GM19467 (cell line): ENCODE measurements around the gene SHQ1.
A peak's percentile ranks its signal among the peaks of the same experiment; 100 is the strongest.

ENCODE experiments used
- ATAC-seq: cut with Tn5 transposase; IDR thresholded peaks from one replicate; pipeline ENCODE4 v1.9.1; 2021; ENCODE audit warnings: mild to moderate bottlenecking, moderate library complexity; ENCODE audit not compliant: unreplicated experiment

The SHQ1 gene

GRCh38 chr3:72847751-72848702 lies at the start of gene SHQ1:
TSS of gene SHQ1 (minus strand) at chr3:72848445. CDS start at chr3:72848340, 105 bp downstream.
- peak; percentile 95 for ATAC-seq

GRCh38 chr3:72897758-72898007 lies 49.4 kb upstream of the SHQ1 start:
- ATAC-seq, result no peak

- ATAC-seq, result no peak
Observed at GRCh38 chr3:72896996-72897757, 48.9 kb upstream of the SHQ1 start.

GRCh38 chr3:72894976-72895552 lies 46.8 kb upstream of the SHQ1 start:
- no peak for ATAC-seq

GRCh38 chr3:72892870-72893269 lies 44.6 kb upstream of the SHQ1 start:
- no peak for ATAC-seq

- no peak for ATAC-seq
Observed at GRCh38 chr3:72892081-72892775, 44.0 kb upstream of the SHQ1 start.

- no peak for ATAC-seq
Observed at GRCh38 chr3:72891053-72891855, 43.0 kb upstream of the SHQ1 start.

- no peak for ATAC-seq
Observed at GRCh38 chr3:72890166-72890925, 42.1 kb upstream of the SHQ1 start.

- ATAC-seq, result no peak
Observed at GRCh38 chr3:72889310-72890165, 41.3 kb upstream of the SHQ1 start.

GRCh38 chr3:72888546-72889309 lies 40.5 kb upstream of the SHQ1 start:
- ATAC-seq, result no peak

- ATAC-seq, result no peak
Observed at GRCh38 chr3:72887705-72888545, 39.7 kb upstream of the SHQ1 start, which contains the start of gene GXYLT2. TSS of gene GXYLT2 (plus strand) at chr3:72888046. CDS start at chr3:72888234, 188 bp downstream.

- ATAC-seq, result no peak
Observed at GRCh38 chr3:72887343-72887704, 39.1 kb upstream of the SHQ1 start.

- ATAC-seq, result no peak
Observed at GRCh38 chr3:72872183-72872582, 23.9 kb upstream of the SHQ1 start.

GRCh38 chr3:72862314-72863090 lies 14.3 kb upstream of the SHQ1 start:
- ATAC-seq, result no peak

GRCh38 chr3:72860846-72861245 lies 12.6 kb upstream of the SHQ1 start:
- no peak for ATAC-seq

GRCh38 chr3:72860053-72860452 lies 11.8 kb upstream of the SHQ1 start:
- no peak for ATAC-seq
